H9 (cell line): ENCODE results near the gene HES6. TPM values are rescaled to one million over a fixed set of nuclear protein-coding genes. Genes with fewer than 3 reads are reported as not detected.

Experiments used
- DNase-seq: peaks from one replicate; pipeline ENCODE4 v3.0.0-alpha.2; 2017
- H2AFZ ChIP-seq: one replicate; pipeline ENCODE4 v1.6.1; 2013; ENCODE audit warnings: mild to moderate bottlenecking, low read length, control low read depth, moderate library complexity
- H2AK5ac ChIP-seq: 2 replicates; pipeline ENCODE4 v1.6.1; 2013; ENCODE audit warnings: low read length, control low read depth, mixed read lengths; ENCODE audit not compliant: insufficient read length
- H2BK120ac ChIP-seq: one replicate; pipeline ENCODE4 v1.6.1; 2013; ENCODE audit warnings: low read depth, mild to moderate bottlenecking, low read length, control low read depth, inconsistent platforms; ENCODE audit not compliant: poor library complexity, severe bottlenecking
- H2BK12ac ChIP-seq: 2 replicates; pipeline ENCODE4 v1.6.1; 2013; ENCODE audit warnings: low read length, control low read depth, mixed read lengths, low read depth; ENCODE audit not compliant: insufficient read length
- H2BK15ac ChIP-seq: 2 replicates; pipeline ENCODE4 v1.6.1; 2013; ENCODE audit warnings: low read depth, low read length, control low read depth
- H2BK20ac ChIP-seq: one replicate; pipeline ENCODE4 v1.6.1; 2013; ENCODE audit warnings: low read depth, mild to moderate bottlenecking, low read length, control low read depth, inconsistent platforms; ENCODE audit not compliant: poor library complexity, severe bottlenecking
- H2BK5ac ChIP-seq: 2 replicates; pipeline ENCODE4 v1.6.1; 2013; ENCODE audit warnings: low read length, control low read depth, mixed read lengths; ENCODE audit not compliant: insufficient read length
- H3K14ac ChIP-seq: 2 replicates; pipeline ENCODE4 v1.6.1; 2013; ENCODE audit warnings: low read length, control low read depth; ENCODE audit not compliant: insufficient read depth
- H3K18ac ChIP-seq: 2 replicates; pipeline ENCODE4 v1.6.1; 2013; ENCODE audit warnings: low read depth, mild to moderate bottlenecking, mixed read lengths, low read length, control low read depth; ENCODE audit not compliant: insufficient read length
- H3K23ac ChIP-seq: 2 replicates; pipeline ENCODE4 v1.6.1; 2013; ENCODE audit warnings: low read length, control low read depth, mixed read lengths, low read depth; ENCODE audit not compliant: insufficient read length
- H3K23me2 ChIP-seq: 2 replicates; pipeline ENCODE4 v1.6.1; 2013; ENCODE audit warnings: low read depth, mild to moderate bottlenecking, mixed read lengths, low read length, control low read depth; ENCODE audit not compliant: insufficient read length, poor library complexity, severe bottlenecking
- H3K27ac ChIP-seq: 2 replicates; pipeline ENCODE4 v1.5.1; 2013; ENCODE audit warnings: low read length, control low read depth, mixed read lengths, low read depth; ENCODE audit not compliant: insufficient read length
- H3K27me3 ChIP-seq: 2 replicates; pipeline ENCODE4 v1.6.1; 2013; ENCODE audit warnings: low read length, control low read depth, inconsistent platforms; ENCODE audit not compliant: insufficient read depth
- H3K4ac ChIP-seq: 2 replicates; pipeline ENCODE4 v1.6.1; 2013; ENCODE audit warnings: low read depth, mild to moderate bottlenecking, control low read depth, inconsistent platforms, low read length, moderate library complexity
- H3K4me1 ChIP-seq: 2 replicates; pipeline ENCODE4 v1.6.1; 2013; ENCODE audit warnings: low read length, control low read depth, inconsistent platforms; ENCODE audit not compliant: insufficient read depth
- H3K4me2 ChIP-seq: 2 replicates; pipeline ENCODE4 v1.6.1; 2013; ENCODE audit warnings: low read length, control low read depth, mixed read lengths; ENCODE audit not compliant: insufficient read length, insufficient read depth
- H3K56ac ChIP-seq: 2 replicates; pipeline ENCODE4 v1.6.1; 2013; ENCODE audit warnings: low read depth, mild to moderate bottlenecking, mixed read lengths, low read length, control low read depth; ENCODE audit not compliant: insufficient read length
- H3K79me1 ChIP-seq: 2 replicates; pipeline ENCODE4 v1.6.1; 2013; ENCODE audit warnings: low read depth, mild to moderate bottlenecking, moderate library complexity, low read length, control low read depth, inconsistent platforms; ENCODE audit not compliant: insufficient read depth, poor library complexity, severe bottlenecking
- H3K79me2 ChIP-seq: 2 replicates; pipeline ENCODE4 v1.6.1; 2013; ENCODE audit warnings: low read length, control low read depth, inconsistent platforms; ENCODE audit not compliant: insufficient read depth
- H3K9ac ChIP-seq: 2 replicates; pipeline ENCODE4 v1.6.1; 2013; ENCODE audit warnings: low read length, control low read depth, mixed read lengths; ENCODE audit not compliant: insufficient read length; ENCODE audit errors: extremely low read depth
- H3K9me3 ChIP-seq: one replicate; pipeline ENCODE4 v1.6.1; 2013; ENCODE audit warnings: low read depth, low read length, inconsistent platforms; ENCODE audit not compliant: control insufficient read depth
- H3T11ph ChIP-seq: one replicate; pipeline ENCODE4 v1.6.1; 2013; ENCODE audit warnings: mild to moderate bottlenecking, low read length, control low read depth, inconsistent platforms
- H4K20me1 ChIP-seq: one replicate; pipeline ENCODE4 v1.6.1; 2013; ENCODE audit not compliant: control insufficient read depth, insufficient read length, insufficient read depth
- H4K5ac ChIP-seq: 2 replicates; pipeline ENCODE4 v1.6.1; 2013; ENCODE audit warnings: low read depth, mild to moderate bottlenecking, mixed read lengths, low read length, control low read depth; ENCODE audit not compliant: insufficient read length
- H4K8ac ChIP-seq: replicated peaks from 2 replicates; pipeline ENCODE4 v1.6.1; 2013; ENCODE audit warnings: low read length, control low read depth, mixed read lengths, low read depth; ENCODE audit not compliant: insufficient read length
- H4K91ac ChIP-seq: 2 replicates; pipeline ENCODE4 v1.6.1; 2013; ENCODE audit warnings: low read depth, mild to moderate bottlenecking, moderate library complexity, mixed read lengths, low read length, control low read depth; ENCODE audit not compliant: insufficient read length
- H3K27ac Mint-ChIP-seq, 3 experiments: 2 replicates in 2 of 3; 3 replicates in 1 of 3; pipeline ENCODE4 v1.8.0; 2020 to 2021; ENCODE audit warnings: mixed read lengths in 3 of 3, mild to moderate bottlenecking in 1 of 3, moderate library complexity in 1 of 3
- H3K27me3 Mint-ChIP-seq: 2 replicates; pipeline ENCODE4 v1.8.0; 2021; ENCODE audit warnings: low read depth, mild to moderate bottlenecking, moderate library complexity, mixed read lengths
- H3K36me3 Mint-ChIP-seq, 3 experiments: 2 replicates in 2 of 3; 3 replicates in 1 of 3; pipeline ENCODE4 v1.8.0; 2020 to 2021; ENCODE audit warnings: low read depth in 3 of 3, mixed read lengths in 3 of 3; ENCODE audit not compliant: insufficient read depth in 1 of 3
- H3K4me1 Mint-ChIP-seq, 2 experiments: 2 replicates each; pipeline ENCODE4 v1.8.0; 2020; ENCODE audit warnings: mixed read lengths in 2 of 2
- H3K4me3 Mint-ChIP-seq, 2 experiments: 2 replicates in 1 of 2; 3 replicates in 1 of 2; pipeline ENCODE4 v1.8.0; 2020 to 2021; ENCODE audit warnings: mild to moderate bottlenecking in 2 of 2, mixed read lengths in 2 of 2, moderate library complexity in 1 of 2
- H3K9me3 Mint-ChIP-seq, 2 experiments: 2 replicates in 1 of 2; 3 replicates in 1 of 2; pipeline ENCODE4 v1.8.0; 2020; ENCODE audit warnings: mild to moderate bottlenecking in 2 of 2, mixed read lengths in 2 of 2, moderate library complexity in 1 of 2
- CTCF ChIP-seq: fragments of 200-600 bp; sonication (generic); conservative IDR thresholded peaks from 3 replicates; pipeline ENCODE4 v1.8.0; 2021; ENCODE audit warnings: antibody characterized with exemption, mild to moderate bottlenecking
- WGBS: extraction: QIAGEN DNeasy Blood & Tissue Kit; methylation state at CpG from one replicate; pipeline ENCODE4 v1.1.7; 2013; ENCODE audit warnings: missing lambda C conversion rate, low lambda C conversion rate, mixed read lengths; ENCODE audit not compliant: insufficient read length; ENCODE audit errors: extremely low coverage; 5-methylcytosine and 5-hydroxymethylcytosine counted together
- total RNA-seq: library from RNA; stranded (reverse); gene quantifications from 2 replicates; pipeline ENCODE4 v1.2.1, GENCODE V29; 2021

The HES6 gene
- total RNA-seq, 1 experiment from 2014 or later, result 27.1 TPM

GRCh38 chr2:238286987-238287736 is 47.3 kb upstream of the HES6 start:
- H3K79me2 ChIP-seq, result no peaks in the 10 kb centered on the region; the same call in 1 of the 2 replicates
- no peak overlapping the region for H2AFZ ChIP-seq
- peaks cover 9% of the 10 kb centered on the region for H3K27me3 Mint-ChIP-seq
- no peaks in the 10 kb centered on the region; the same call in 1 of the 2 replicates for H3K4me1 ChIP-seq
- H3K9ac ChIP-seq, result no peak overlapping the region
- H3K9me3 Mint-ChIP-seq, result no peaks in the 10 kb centered on the region
- peaks cover 11% of the 10 kb centered on the region for H3K23me2 ChIP-seq
- H3K27me3 ChIP-seq, result no peaks in the 10 kb centered on the region
- peak overlapping the region; percentile 64 for H2BK120ac ChIP-seq
- H3K36me3 Mint-ChIP-seq, result no peaks in the 10 kb centered on the region; a peak in 1 of 7 replicates
- H4K20me1 ChIP-seq, result no peaks in the 10 kb centered on the region
- no peak overlapping the region; the same call in 1 of the 2 replicates for H3K4ac ChIP-seq
- no peak overlapping the region for H4K8ac ChIP-seq
- peak overlapping the region in 1 of 3 experiments; percentile 59; a peak in 2 of 7 replicates for H3K27ac Mint-ChIP-seq
- H2BK15ac ChIP-seq, result no peak overlapping the region
- peak overlapping the region; percentile 72 for H3K14ac ChIP-seq
- no peak overlapping the region for H3K23ac ChIP-seq
- no peaks in the 10 kb centered on the region for H3K9me3 ChIP-seq
- H4K91ac ChIP-seq, result no peak overlapping the region
- H3T11ph ChIP-seq, result no peak overlapping the region
- H2BK12ac ChIP-seq, result no peak overlapping the region
- H3K4me1 Mint-ChIP-seq, result peaks cover 37 to 54% of the 10 kb centered on the region in 2 experiments
- peak overlapping the region; percentile 71 for H3K4me2 ChIP-seq
- H3K27ac ChIP-seq, result no peak overlapping the region
- peak overlapping the region; percentile 85 to 89 for H3K4me3 Mint-ChIP-seq
- DNase-seq, result no peak
- no peak overlapping the region for H3K56ac ChIP-seq
- no peak overlapping the region for H2BK20ac ChIP-seq
- WGBS, result no CpG with 5 or more reads among the region's 11 CpGs
- H2BK5ac ChIP-seq, result no peak overlapping the region
- H2AK5ac ChIP-seq, result no peak overlapping the region
- no peak for TF ChIP-seq CTCF
- no peak overlapping the region for H4K5ac ChIP-seq
- peak overlapping the region; percentile 69 for H3K18ac ChIP-seq
- H3K79me1 ChIP-seq, result no peaks in the 10 kb centered on the region
